Bronchial epithelial cell (primary cell): ENCODE data around the gene SEMA3F. TPM values are rescaled to one million over a fixed set of nuclear protein-coding genes. Genes with fewer than 3 reads are reported as not detected.

Experiments used
- DNase-seq: peaks from one replicate; pipeline ENCODE4 v3.0.0-alpha.2; 2010; ENCODE audit warnings: low read depth
- FAIRE-seq: peaks from 2 replicates; lab custom pipeline; 2011; peaks lifted over from hg19 to GRCh38; lab: Jason Lieb, UNC
- H3K27me3 ChIP-seq: 2 replicates; pipeline ENCODE4 v1.5.1; 2011; ENCODE audit warnings: low read length; ENCODE audit not compliant: control insufficient read depth, insufficient read depth
- H3K36me3 ChIP-seq: 2 replicates; pipeline ENCODE4 v1.5.1; 2011; ENCODE audit warnings: low read length; ENCODE audit not compliant: control insufficient read depth, insufficient read depth
- H3K4me3 ChIP-seq: 2 replicates; pipeline ENCODE4 v1.5.1; 2011; ENCODE audit warnings: mild to moderate bottlenecking, low read depth, low read length, control low read depth
- total RNA-seq: library from RNA; depleted of rRNA; stranded (reverse); fragments of >200 nt; gene quantifications from 2 replicates; pipeline ENCODE4 v1.2.1, GENCODE V29; 2014
- TF ChIP-seq, protein P1 (sequence below): IDR thresholded peaks from 2 replicates; pipeline ENCODE4 v1.5.1; 2011; ENCODE audit warnings: mild to moderate bottlenecking, moderate library complexity, low read length, control low read depth, inconsistent platforms; ENCODE audit not compliant: insufficient read depth, severe bottlenecking

SEMA3F gene
- total RNA-seq, 1 donor from 2014 or later, result 35.5 TPM

GRCh38 chr3:50202353-50203112, 47.4 kb downstream of the SEMA3F start:
- DNase-seq (no peak), FAIRE-seq (no peak)
- no peaks in the 10 kb centered on the region for H3K36me3 ChIP-seq
- peaks cover 24% of the 10 kb centered on the region for H3K27me3 ChIP-seq
- H3K4me3 ChIP-seq, result no peak overlapping the region
- TF ChIP-seq, protein P1, sequence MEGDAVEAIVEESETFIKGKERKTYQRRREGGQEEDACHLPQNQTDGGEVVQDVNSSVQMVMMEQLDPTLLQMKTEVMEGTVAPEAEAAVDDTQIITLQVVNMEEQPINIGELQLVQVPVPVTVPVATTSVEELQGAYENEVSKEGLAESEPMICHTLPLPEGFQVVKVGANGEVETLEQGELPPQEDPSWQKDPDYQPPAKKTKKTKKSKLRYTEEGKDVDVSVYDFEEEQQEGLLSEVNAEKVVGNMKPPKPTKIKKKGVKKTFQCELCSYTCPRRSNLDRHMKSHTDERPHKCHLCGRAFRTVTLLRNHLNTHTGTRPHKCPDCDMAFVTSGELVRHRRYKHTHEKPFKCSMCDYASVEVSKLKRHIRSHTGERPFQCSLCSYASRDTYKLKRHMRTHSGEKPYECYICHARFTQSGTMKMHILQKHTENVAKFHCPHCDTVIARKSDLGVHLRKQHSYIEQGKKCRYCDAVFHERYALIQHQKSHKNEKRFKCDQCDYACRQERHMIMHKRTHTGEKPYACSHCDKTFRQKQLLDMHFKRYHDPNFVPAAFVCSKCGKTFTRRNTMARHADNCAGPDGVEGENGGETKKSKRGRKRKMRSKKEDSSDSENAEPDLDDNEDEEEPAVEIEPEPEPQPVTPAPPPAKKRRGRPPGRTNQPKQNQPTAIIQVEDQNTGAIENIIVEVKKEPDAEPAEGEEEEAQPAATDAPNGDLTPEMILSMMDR, result no peak

DNA sequence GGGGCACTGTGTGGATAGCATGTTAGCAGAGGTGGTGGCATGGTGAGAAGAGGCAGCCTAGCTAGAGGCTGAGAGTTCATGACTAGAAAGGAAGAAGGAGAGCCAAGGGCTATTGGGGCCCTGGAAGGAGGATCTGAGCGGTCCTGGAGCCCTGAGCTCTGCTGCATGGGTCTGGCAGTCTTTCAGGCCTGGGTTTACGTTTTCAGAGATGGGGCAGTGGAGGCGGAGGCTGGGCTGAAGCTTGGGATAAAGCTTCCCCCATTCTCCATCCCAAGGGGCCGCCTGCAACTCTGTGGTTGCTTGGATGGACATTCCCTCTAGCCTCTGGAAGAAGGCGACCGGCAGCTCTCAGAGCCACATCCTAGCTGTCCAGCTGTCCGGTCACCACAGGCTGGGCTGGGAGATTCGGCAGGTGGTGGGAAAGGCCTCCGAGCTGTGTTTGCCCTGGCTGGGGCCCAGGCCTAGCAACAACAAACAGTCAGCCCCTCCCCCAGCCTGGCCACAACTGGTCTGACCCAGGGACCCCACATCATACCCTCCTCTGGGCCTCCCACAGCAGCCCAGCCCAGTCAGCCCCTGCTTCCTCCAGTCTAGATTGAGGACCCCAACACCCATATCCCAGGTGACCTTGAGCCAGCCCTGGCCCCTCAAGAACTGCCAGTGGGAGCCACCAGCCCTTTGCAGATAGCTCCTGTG, 48.1 kb downstream of the SEMA3F start:
- Histone ChIP-seq H3K36me3 (no peaks in the 10 kb centered on the region), H3K4me3 (no peak overlapping the region), H3K27me3 (peaks cover 24% of the 10 kb centered on the region)
- FAIRE-seq (no peak), DNase-seq (no peak)
- TF ChIP-seq, protein P1, result no peak

DNA sequence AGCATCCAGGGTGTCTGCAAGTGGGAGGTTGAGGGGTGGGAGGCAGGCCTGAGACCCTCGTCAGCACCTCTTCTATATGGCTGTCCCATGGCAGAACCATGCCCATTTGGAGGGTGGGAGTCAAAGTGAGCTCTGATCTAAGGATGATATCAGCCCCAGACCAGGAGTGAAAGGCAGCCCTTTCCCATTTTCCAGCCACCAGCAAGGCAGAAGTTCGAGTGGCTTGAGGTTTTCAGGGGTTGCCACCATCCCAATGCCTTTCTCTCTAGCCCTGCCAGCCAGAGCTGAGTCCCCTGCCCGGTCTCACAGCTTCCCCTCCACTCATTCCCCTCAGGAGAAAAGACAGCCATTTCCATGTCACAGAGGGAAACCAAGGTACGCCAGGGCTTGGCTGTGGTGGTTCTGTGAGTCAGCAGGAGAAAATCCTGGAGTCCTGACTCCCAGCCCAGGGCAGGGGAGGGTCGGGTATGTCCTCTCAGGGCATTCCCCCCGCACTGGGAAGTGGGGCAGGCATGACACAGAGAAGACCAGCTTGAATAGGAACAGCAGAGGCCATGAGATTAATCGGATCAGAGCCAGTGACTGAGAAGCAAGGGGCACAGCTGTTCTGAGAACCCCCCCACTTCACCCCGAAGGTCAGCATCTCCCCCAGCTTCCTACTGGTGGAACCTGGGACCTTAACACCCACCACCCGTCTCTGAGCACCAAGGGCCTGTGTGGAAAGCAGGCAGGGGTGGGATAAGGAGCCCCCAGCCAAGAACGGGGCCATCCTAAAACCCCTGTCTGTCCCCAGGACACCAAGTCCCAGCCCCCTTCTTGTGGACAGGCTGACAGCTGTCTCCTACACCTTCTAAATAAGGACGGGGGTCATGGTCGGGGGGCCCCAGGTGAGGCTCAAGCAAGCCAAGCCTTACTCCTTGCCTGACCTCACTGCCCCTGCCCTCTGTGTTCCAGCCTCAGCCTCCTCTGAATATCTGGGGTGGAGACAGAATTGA, 49.0 kb downstream of the SEMA3F start:
- DNase-seq, result no peak
- no peak overlapping the region for H3K4me3 ChIP-seq
- TF ChIP-seq, protein P1, result no peak
- FAIRE-seq, result no peak
- H3K27me3 ChIP-seq, result peaks cover 24% of the 10 kb centered on the region
- no peaks in the 10 kb centered on the region for H3K36me3 ChIP-seq

DNA sequence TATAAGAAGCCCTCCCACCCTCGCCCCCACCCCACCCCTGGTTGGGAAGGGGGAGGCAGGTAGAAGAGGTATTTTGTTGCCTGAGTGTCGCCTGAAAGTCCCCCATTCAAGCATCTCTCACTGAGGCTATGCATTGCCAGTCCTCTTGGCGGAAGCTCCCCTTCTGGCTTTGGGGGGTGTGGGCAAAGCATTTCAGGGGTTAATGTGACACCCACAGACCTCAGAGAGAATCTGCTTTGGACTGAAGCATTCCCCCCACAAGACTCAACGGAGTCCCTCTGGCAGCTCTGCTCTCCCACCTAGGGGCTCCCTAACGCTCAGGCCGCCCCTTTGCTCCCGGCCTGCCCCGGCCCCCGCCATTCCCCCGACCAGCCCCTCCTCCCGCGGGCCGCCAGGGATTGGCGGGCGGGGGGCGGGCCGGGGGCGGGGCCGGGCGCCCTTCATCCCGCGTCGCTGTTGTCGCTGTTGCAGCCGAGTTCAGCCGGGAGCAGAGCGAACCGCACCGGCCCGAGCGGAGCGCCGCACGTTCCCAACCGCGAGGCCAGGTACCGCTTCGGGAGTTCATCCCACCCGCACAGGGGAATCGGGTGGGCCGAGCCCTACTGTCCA, 49.8 kb downstream of the SEMA3F start, which contains the start of gene SLC38A3:
Gene SLC38A3, plus strand, starts transcription at position 468 of the 609 bp plus-strand sequence. CDS start 8,929 bp downstream, outside the sequence.
- Histone ChIP-seq H3K4me3 (no peak within 1 kb of the TSS), H3K27me3 (peaks cover 24% of the 10 kb centered on the region), H3K36me3 (no peaks in the 10 kb centered on the region)
- DNase-seq (no peak), FAIRE-seq (no peak)
- TF ChIP-seq, protein P1, result no peak
